GM18499 (cell line): ENCODE data around the gene TEX13B.

Experiments
- ATAC-seq: cut with Tn5 transposase; IDR thresholded peaks from one replicate; pipeline ENCODE4 v1.9.1; 2021; ENCODE audit warnings: moderate number of reproducible peaks; ENCODE audit not compliant: insufficient read depth, unreplicated experiment

The TEX13B gene, protein sequence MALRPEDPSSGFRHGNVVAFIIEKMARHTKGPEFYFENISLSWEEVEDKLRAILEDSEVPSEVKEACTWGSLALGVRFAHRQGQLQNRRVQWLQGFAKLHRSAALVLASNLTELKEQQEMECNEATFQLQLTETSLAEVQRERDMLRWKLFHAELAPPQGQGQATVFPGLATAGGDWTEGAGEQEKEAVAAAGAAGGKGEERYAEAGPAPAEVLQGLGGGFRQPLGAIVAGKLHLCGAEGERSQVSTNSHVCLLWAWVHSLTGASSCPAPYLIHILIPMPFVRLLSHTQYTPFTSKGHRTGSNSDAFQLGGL

DNA sequence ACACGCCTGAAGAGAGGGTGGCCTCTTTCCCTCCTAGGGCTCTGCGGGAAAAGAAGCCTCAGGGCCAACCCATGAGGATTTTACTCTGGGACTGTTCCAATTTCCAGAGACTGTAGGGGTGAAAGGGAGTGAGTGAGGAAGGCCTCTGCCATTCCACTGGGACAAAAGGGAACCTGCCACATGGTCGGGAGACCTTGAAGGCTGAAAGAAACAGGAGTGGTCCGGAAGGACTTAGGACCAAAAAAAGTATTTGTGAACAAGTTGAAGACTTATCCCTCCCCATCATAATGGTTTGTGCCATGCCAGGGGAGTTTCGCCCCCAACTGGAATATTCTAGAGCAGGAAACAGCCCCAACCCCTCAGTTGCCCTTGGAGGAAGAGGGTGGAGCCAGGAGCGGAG lies at the start of gene TEX13B:
Gene TEX13B, minus strand, starts transcription at position 15 of the 400 bp plus-strand sequence. CDS start 243 bp downstream, outside the sequence.
- ATAC-seq, result no peak

- ATAC-seq, result peak; percentile 78
These were observed 48.0 kb upstream of the TEX13B start for GRCh38 chrX:108029928-108030711.

DNA sequence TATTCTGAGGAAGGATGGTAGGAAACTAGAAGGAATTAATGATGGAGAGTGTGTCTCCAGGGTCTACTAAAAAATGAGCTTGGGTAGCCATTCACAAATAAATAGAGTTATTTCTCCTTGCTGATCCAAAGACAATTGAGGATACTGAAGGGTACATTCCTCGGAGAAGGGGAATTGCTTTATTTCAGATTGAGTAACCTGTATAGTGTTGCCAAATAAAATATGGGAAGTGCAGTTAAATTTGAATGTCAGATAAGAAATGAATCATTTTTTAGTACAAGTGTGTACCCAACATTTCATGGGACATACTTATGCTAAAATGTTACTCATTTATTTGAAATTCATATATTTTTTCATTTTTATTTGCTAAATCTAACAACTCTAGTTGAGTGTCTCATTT lies 46.7 kb upstream of the TEX13B start:
- ATAC-seq, result no peak

DNA sequence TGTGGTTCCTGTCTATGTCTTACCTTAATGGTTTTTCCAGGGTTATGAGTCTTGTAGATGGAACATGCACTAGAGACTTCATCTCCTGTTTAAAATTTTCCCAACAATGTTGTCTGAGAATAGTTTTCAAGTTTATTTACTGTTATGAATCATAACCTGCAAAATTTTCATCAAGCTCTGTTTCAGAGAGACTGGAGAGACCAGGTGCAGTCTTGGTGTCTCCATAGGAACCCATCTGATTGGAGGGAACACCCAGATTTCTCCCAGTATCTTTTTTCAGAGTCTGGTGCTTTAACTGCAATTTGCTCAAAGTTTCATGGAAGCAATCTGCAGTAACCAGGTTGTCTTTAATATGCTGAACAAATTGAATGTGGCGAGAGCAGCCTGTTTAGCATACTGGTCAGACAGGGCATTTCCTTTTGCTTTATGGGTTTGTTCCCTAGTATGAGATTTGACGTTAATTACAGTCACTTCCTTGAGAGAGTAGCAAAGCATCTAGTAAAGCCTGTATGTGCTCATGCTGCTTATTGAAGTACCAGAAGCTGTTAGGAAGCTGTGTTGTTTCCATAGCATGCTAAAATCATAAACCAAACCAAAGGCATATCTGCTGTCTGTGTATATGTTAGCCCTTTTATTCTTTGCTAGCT lies 43.9 kb upstream of the TEX13B start:
- no peak for ATAC-seq

DNA sequence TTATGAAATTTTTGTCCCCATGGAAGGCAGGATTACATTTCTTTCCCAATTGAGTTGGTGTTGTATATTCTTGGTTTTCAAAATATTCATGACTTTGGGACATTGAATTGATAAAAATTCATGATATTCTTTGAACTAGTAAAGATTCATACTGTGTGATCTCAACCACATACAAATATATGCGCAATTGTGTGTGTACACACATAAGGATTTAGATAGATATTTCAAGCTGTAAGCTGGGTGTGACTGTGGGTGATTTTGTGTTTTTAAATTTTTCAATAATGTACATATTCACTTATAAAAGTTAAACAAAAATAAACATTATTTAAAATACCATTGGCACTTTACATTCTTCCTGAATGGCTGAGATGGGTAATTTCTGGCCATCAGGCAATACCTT lies 43.2 kb upstream of the TEX13B start:
- ATAC-seq, result no peak

GRCh38 chrX:108022491-108023089 lies 40.4 kb upstream of the TEX13B start:
- ATAC-seq, result no peak

DNA sequence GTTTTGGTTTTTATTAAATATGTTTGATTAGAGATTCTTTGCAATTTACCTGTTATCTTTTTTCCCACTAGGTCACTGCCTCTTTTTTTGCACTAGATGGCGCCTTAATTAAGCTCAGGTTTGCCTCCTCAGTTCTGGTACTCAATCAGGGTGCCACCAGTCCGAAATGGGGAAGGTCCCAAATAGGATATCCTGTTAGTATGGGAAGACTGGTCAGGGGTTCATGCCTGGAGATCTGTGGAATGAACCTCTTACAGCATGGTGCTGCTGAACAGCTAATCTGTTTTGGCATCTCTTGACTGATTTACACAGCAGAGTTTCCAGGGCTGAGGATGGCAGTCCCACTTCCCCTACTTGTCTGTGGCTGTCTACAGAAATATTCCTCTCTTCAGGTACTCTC lies 38.5 kb upstream of the TEX13B start:
- no peak for ATAC-seq

GRCh38 chrX:108019382-108019875 lies 37.3 kb upstream of the TEX13B start:
- no peak for ATAC-seq

GRCh38 chrX:108018656-108019381 lies 36.6 kb upstream of the TEX13B start:
- peak; percentile 73 for ATAC-seq

- ATAC-seq, result peak; percentile 88
These were observed 19.1 kb upstream of the TEX13B start for GRCh38 chrX:108001218-108001814.

DNA sequence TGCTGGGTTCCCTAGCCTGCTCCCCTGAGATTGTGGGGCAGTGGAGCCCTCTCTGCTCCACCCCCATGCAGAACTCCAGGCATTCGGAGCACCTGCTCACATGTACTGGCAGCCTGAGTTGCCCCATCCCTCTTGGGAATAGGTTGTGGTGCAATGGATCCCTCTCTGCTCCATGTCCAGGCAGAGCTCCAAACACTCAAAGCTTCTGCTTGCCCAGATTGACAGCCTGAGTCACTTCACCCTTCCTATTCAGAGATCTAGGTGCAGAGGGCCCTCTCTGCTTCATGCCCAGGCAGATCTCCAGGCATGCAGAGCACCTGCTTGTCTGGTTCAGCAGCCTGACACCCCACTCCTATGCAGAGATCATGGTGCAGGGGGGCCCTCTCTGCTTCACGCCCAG lies 18.6 kb upstream of the TEX13B start:
- no peak for ATAC-seq

DNA sequence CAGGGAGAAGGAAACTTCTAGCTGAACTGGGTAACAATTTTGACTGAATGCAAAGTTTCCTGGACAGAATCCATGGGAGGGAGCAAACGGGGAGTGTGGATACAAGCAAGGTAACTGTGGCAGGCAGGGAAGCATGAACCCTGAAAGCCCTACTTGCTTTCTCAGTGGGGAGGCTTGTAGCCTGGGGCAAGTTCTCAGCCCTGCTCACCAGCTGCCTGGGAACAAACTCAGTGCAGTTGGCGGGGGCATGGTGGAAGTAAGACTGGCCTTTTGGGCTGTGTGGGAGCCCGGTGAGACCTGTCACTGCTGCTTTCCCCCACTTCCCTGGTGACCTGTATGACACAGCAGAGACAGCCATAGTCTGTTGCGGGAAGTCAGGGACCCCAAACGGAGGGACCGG lies 14.0 kb upstream of the TEX13B start:
- no peak for ATAC-seq

DNA sequence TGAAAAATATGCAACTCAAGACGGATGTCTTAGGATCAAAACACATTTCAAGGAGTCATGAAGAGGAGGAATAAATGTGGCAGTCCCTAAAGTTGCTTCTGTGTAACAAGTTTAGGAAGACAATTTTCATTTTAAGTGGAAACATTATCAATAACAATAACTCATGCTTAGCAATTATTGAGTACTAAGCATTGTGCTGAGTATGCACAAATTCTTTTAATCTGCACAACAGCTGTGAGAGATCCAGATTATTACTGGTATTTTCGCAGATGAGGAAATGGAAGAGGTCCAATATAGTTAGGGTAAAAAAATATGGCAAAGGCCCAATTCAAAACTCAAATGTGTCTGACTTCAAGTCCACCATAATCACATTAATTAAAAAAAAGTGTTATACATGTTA lies 2.9 kb upstream of the TEX13B start:
- ATAC-seq, result no peak

DNA sequence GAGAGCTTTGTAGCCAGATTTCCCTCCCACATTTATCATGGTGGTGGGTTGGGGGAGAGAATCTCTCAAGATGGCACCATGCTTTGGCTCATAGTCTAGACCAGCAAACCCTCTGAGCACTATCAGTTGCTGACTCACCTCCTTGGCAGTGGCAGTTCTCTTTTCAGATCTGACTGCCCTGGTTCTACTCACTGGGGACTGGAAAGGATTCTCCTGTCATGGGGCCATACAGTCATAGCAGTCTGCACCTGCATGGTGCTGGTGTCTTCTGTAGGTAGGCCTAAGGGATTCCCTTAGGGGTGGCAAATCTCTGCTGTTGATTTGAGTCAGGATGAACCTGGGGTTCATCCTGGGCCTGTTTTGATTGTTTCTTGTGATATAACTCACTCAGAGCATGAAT lies 2.6 kb downstream of the TEX13B start:
- ATAC-seq, result no peak

- no peak for ATAC-seq
These were observed 3.4 kb downstream of the TEX13B start for GRCh38 chrX:107978707-107979307.

DNA sequence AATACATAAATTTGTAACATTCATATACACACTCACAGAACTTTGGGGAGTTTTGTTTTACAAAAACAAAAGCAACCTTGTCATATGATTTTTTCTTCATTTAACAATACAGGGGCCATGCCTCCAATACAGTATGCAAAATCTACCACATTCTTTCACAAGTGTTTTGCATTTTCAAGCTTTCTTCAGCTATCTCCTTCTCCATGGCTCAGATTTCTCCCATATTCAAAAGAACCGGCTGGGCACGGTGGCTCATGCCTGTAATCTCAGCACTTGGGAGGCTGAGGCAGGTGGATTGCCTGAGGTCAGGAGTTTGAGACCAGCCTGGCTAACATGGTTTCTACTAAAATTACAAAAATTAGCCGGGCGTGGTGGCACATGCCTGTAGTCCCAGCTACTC lies 4.1 kb downstream of the TEX13B start:
- no peak for ATAC-seq

DNA sequence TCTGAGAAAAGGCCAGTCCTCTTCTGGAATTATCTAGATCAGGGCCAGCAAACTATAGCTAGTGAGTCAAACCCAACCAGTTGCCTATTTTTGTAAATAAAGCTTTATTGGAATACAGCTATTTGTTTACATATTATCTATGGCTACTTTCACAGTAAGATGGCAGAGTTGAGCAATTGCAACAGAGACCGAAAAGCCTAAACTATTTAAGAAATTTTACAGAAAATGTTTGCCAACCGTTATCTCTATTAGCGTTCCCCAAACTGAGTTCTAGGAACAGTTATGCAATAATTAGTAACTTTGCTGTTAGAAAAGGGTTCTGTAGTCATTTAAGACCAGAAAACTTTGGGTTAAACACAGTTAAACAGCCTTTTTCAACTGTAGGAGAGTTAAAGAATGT lies 10.5 kb downstream of the TEX13B start:
- ATAC-seq, result no peak

GRCh38 chrX:107970073-107970472 lies 12.1 kb downstream of the TEX13B start:
- no peak for ATAC-seq

DNA sequence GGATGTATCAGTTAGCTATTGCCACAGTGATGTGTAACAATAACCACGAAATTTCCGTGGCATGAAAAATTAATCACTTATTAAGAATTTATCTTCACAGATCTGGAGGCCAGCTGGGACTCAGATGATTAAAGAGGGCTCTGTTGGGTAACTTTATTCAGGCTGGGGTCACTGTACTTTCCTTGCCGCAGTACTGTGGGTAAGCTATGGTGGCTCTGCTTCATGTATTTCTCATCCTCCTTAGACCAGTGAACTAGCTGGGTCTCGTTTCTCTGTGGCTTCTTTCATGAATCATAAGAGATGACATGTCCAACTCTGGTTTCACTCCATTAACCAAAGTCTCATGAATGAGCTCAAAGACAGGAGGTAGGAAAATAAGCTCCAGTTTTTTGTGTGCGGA lies 13.5 kb downstream of the TEX13B start:
- no peak for ATAC-seq
